ENCODE data around the gene CETN3.

DNA sequence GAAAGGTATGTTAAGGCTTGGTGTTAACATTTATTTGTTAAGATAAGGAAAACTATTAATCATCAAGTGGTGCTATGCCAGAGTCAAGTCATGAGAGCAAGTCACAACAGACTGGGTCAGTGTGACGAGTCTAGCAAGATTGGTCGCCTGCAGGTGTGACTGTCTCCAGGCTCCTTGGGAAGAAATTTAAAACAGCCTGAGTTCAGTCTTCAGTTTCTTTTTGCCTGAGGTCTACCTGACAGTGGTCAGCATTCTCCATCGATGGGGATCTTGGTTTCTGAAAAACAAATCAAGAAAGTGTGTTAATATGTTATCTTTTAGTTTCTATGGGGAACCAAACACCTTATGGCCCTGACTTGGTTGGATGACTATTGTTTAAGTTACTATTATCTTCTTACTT lies 56.3 kb downstream of the CETN3 start:
- TF ChIP-seq, protein P1, sequence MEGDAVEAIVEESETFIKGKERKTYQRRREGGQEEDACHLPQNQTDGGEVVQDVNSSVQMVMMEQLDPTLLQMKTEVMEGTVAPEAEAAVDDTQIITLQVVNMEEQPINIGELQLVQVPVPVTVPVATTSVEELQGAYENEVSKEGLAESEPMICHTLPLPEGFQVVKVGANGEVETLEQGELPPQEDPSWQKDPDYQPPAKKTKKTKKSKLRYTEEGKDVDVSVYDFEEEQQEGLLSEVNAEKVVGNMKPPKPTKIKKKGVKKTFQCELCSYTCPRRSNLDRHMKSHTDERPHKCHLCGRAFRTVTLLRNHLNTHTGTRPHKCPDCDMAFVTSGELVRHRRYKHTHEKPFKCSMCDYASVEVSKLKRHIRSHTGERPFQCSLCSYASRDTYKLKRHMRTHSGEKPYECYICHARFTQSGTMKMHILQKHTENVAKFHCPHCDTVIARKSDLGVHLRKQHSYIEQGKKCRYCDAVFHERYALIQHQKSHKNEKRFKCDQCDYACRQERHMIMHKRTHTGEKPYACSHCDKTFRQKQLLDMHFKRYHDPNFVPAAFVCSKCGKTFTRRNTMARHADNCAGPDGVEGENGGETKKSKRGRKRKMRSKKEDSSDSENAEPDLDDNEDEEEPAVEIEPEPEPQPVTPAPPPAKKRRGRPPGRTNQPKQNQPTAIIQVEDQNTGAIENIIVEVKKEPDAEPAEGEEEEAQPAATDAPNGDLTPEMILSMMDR (conservative IDR thresholded peaks at IDR 0.05 in 1 of 2, IDR thresholded peaks at IDR 0.05 in 1 of 2; ENCODE audit: extremely low read depth in 1 of 2, insufficient read depth in 1 of 2, low read depth in 1 of 2, low read length in 2 of 2): no peak
- TF ChIP-seq EZH2 (IDR thresholded peaks at IDR 0.05; ENCODE audit: borderline replicate concordance, low read length): no peak
